HepG2 (cell line): ENCODE measurements around the gene AHCTF1. TPM values are rescaled to one million over a fixed set of nuclear protein-coding genes. Genes with fewer than 3 reads are reported as not detected.

ENCODE experiments used
- ATF6 ChIP-seq: sonication (generic); formaldehyde crosslinking; conservative IDR thresholded peaks from 2 replicates; pipeline ENCODE4 v1.4.0; 2020; ENCODE audit warnings: missing genetic modification reagents
- BORCS8-MEF2B ChIP-seq: sonication (generic); formaldehyde crosslinking; IDR thresholded peaks from 2 replicates; pipeline ENCODE4 v1.8.0; 2022; ENCODE audit warnings: mild to moderate bottlenecking, missing genetic modification reagents
- CBX2 ChIP-seq, 2 experiments: fragments of 200-600 bp in 1 of 2; sonication (generic); formaldehyde crosslinking in 1 of 2; IDR thresholded peaks; 2 replicates each; pipeline versions ENCODE4 v1.7.0 to v1.8.1; 2018 to 2022; ENCODE audit warnings: low read depth in 2 of 2, low read length in 1 of 2, mild to moderate bottlenecking in 1 of 2, missing genetic modification reagents in 1 of 2
- CCAR2 ChIP-seq: fragments of 200-400 bp; formaldehyde crosslinking; optimal IDR thresholded peaks from 2 replicates; pipeline ENCODE3; 2018; ENCODE audit warnings: low read depth, mild to moderate bottlenecking, low read length, moderate library complexity
- CREBL2 ChIP-seq: sonication (generic); formaldehyde crosslinking; IDR thresholded peaks from 2 replicates; pipeline ENCODE4 v1.8.1; 2023; ENCODE audit warnings: missing genetic modification reagents, mild to moderate bottlenecking, borderline replicate concordance
- E2F2 ChIP-seq: sonication (generic); formaldehyde crosslinking; IDR thresholded peaks from 2 replicates; pipeline ENCODE4 v1.4.0; 2020; ENCODE audit warnings: missing genetic modification reagents, borderline replicate concordance
- FOXP4 ChIP-seq: sonication (generic); formaldehyde crosslinking; IDR thresholded peaks from 2 replicates; pipeline ENCODE4 v1.4.0; 2020; ENCODE audit warnings: missing genetic modification reagents
- GTF2F1 ChIP-seq: fragments of 150-350 bp; IDR thresholded peaks from 2 replicates; pipeline ENCODE4 v1.6.1; 2014; ENCODE audit warnings: low read length
- HHEX ChIP-seq: IDR thresholded peaks from 2 replicates; pipeline ENCODE4 v1.6.1; 2016; ENCODE audit warnings: control low read depth
- HOMEZ ChIP-seq: IDR thresholded peaks from 2 replicates; pipeline ENCODE4 v1.6.1; 2016; ENCODE audit warnings: low read depth
- NCOR1 ChIP-seq: fragments of 200-600 bp; sonication (generic); IDR thresholded peaks from 2 replicates; pipeline ENCODE4 v1.7.0; 2017; ENCODE audit warnings: antibody characterized with exemption, low read length, borderline replicate concordance
- SIX4 ChIP-seq: sonication (generic); formaldehyde crosslinking; IDR thresholded peaks from 2 replicates; pipeline ENCODE4 v1.4.0; 2020; ENCODE audit warnings: missing genetic modification reagents
- SRY ChIP-seq: sonication (generic); formaldehyde crosslinking; IDR thresholded peaks from 2 replicates; pipeline ENCODE4 v1.8.0; 2022; ENCODE audit warnings: mild to moderate bottlenecking, missing genetic modification reagents
- XBP1 ChIP-seq: sonication (generic); formaldehyde crosslinking; IDR thresholded peaks from 2 replicates; pipeline ENCODE4 v1.5.0; 2020; ENCODE audit warnings: missing genetic modification reagents
- ZBTB49 ChIP-seq: sonication (generic); formaldehyde crosslinking; IDR thresholded peaks from 2 replicates; pipeline ENCODE4 v1.4.0; 2020; ENCODE audit warnings: missing genetic modification reagents, borderline replicate concordance
- ZNF101 ChIP-seq: sonication (generic); formaldehyde crosslinking; IDR thresholded peaks from 2 replicates; pipeline ENCODE4 v1.4.0; 2020; ENCODE audit warnings: mild to moderate bottlenecking, low read depth, missing genetic modification reagents, borderline replicate concordance
- ZNF274 ChIP-seq: sonication (generic); formaldehyde crosslinking; IDR thresholded peaks from 2 replicates; pipeline ENCODE4 v1.5.1; 2020; ENCODE audit warnings: mild to moderate bottlenecking, missing genetic modification reagents
- ZNF329 ChIP-seq: sonication (generic); formaldehyde crosslinking; IDR thresholded peaks from 2 replicates; pipeline ENCODE4 v1.9.0; 2021; ENCODE audit warnings: low read depth, mild to moderate bottlenecking, missing genetic modification reagents
- ZNF549 ChIP-seq: sonication (generic); formaldehyde crosslinking; IDR thresholded peaks from 2 replicates; pipeline ENCODE4 v1.5.0; 2020; ENCODE audit warnings: missing genetic modification reagents
- polyA plus RNA-seq, 8 experiments: library from polyadenylated mRNA; depleted of rRNA in 3 of 8; stranded (reverse) in 7 of 8; unstranded in 1 of 8; fragments of >200 nt; fragmentation: Illumina TruSeq in 4 of 8; extraction: Trizol in 4 of 8; gene quantifications; 2 replicates each; pipeline versions ENCODE4 v1.2.1 to v1.2.3, GENCODE V29; 2011 to 2016; ENCODE audit warnings: low read depth in 4 of 8, missing spikeins in 1 of 8, mixed read lengths in 1 of 8; ENCODE audit not compliant: insufficient read depth in 1 of 8
- total RNA-seq, 5 experiments: library from RNA; depleted of rRNA; stranded (reverse); fragments of >200 nt; fragmentation: Illumina TruSeq; extraction: Trizol; gene quantifications; 2 replicates each; pipeline ENCODE4 v1.2.3, GENCODE V29; 2016; ENCODE audit warnings: low read depth in 1 of 5

The AHCTF1 gene
- total and polyA plus RNA-seq, 2 of the 13 experiments (the other 11 are each of a cell fraction or from before 2014, with no cell fraction given) = 16.6 to 45.9 TPM

GRCh38 chr1:246931549-246932365 is at the start of gene AHCTF1 (continued):
- peak; percentile 82; the same call in 1 of the 2 replicates for TF ChIP-seq HOMEZ (CRISPR knock-in tag)
- peak; percentile 87 for TF ChIP-seq ZNF274 (CRISPR knock-in tag)
- no peak; the same call in none of the 2 replicates for TF ChIP-seq E2F2 (CRISPR knock-in tag)
- no peak for TF ChIP-seq ZNF101 (CRISPR knock-in tag)
- no peak for TF ChIP-seq ATF6 (CRISPR knock-in tag)
- no peak for TF ChIP-seq CBX2 (IDR thresholded peaks at IDR 0.05; ENCODE audit: low read depth, low read length)
- no peak for TF ChIP-seq CBX2 (CRISPR knock-in tag; IDR thresholded peaks at IDR 0.05; ENCODE audit: low read depth)
- TF ChIP-seq CREBL2 (CRISPR knock-in tag) = peak; percentile 87; the same call in 1 of the 2 replicates
- TF ChIP-seq BORCS8-MEF2B (CRISPR knock-in tag) = peak; percentile 81
- TF ChIP-seq HHEX = 0 out of 2 replicates have a peak, but pooled peaks have one; percentile 31
- no peak for TF ChIP-seq ZBTB49
- no peak; the same call in 1 of the 2 replicates for TF ChIP-seq SIX4 (CRISPR knock-in tag)
- peak; percentile 71 for TF ChIP-seq SRY (CRISPR knock-in tag)
- TF ChIP-seq XBP1 (CRISPR knock-in tag) = no peak
- no peak for TF ChIP-seq CCAR2
- TF ChIP-seq GTF2F1 = no peak
- peak; percentile 18; the same call in 1 of the 2 replicates for TF ChIP-seq FOXP4 (CRISPR knock-in tag)
- TF ChIP-seq ZNF329 (CRISPR knock-in tag) = peak; percentile 63; the same call in 1 of the 2 replicates
- TF ChIP-seq NCOR1 = no peak
- no peak for TF ChIP-seq ZNF549
